ENCODE data around the gene PIK3CB.

- TF ChIP-seq TAF1 (IDR thresholded peaks at IDR 0.05; ENCODE audit: low read depth) (no peak), CTCF (IDR thresholded peaks at IDR 0.05; ENCODE audit: poor library complexity, severe bottlenecking) (no peak), POLR2AphosphoS5 (IDR thresholded peaks at IDR 0.05) (no peak)
Observed at GRCh38 chr3:138675393-138675792, 159.3 kb downstream of the PIK3CB start.
